Breast epithelium (tissue), 4 donors: ENCODE data around the gene ARF3. TPM values are rescaled to one million over a fixed set of nuclear protein-coding genes. Genes with fewer than 3 reads are reported as not detected.

Experiments used
- DNase-seq, 2 donors: peaks; one replicate each; pipeline ENCODE4 v3.0.0-alpha.2; 2019; ENCODE audit warnings: low spot score in 2 of 2
- H3K27ac ChIP-seq, 2 donors: fragments of 200-600 bp; sonication (generic) in 1 of 2; one replicate each; pipeline ENCODE4 v1.5.1; 2016 to 2019; ENCODE audit warnings: mild to moderate bottlenecking in 1 of 2
- H3K27me3 ChIP-seq, 2 donors: fragments of 200-600 bp; sonication (generic) in 1 of 2; one replicate each; pipeline versions ENCODE4 v1.5.1 to v1.6.0; 2017 to 2019; ENCODE audit warnings: control low read depth in 1 of 2, mild to moderate bottlenecking in 1 of 2
- H3K36me3 ChIP-seq: fragments of 200-600 bp; one replicate; pipeline ENCODE4 v1.5.1; 2019
- H3K4me1 ChIP-seq, 2 donors: fragments of 200-600 bp; sonication (generic); one replicate each; pipeline ENCODE4 v1.5.1; 2016 to 2019; ENCODE audit warnings: control low read depth in 1 of 2
- H3K4me3 ChIP-seq, 3 donors: fragments of 200-600 bp; sonication (generic); 1 replicate in 2 of 3; 2 replicates in 1 of 3; pipeline ENCODE4 v1.5.1; 2016 to 2019; ENCODE audit warnings: mild to moderate bottlenecking in 3 of 3, moderate library complexity in 2 of 3
- H3K9me3 ChIP-seq, 2 donors: fragments of 200-600 bp; sonication (generic) in 1 of 2; one replicate each; pipeline ENCODE4 v1.5.1; 2016 to 2019; ENCODE audit warnings: control low read depth in 1 of 2
- CTCF ChIP-seq, 3 donors: fragments of 450-650 bp; IDR thresholded peaks; one replicate each; pipeline ENCODE4 v1.5.1; 2016 to 2017; ENCODE audit warnings: antibody characterized with exemption in 3 of 3, mild to moderate bottlenecking in 3 of 3, moderate library complexity in 3 of 3
- POLR2A ChIP-seq: fragments of 450-650 bp; IDR thresholded peaks from one replicate; pipeline ENCODE4 v1.6.1; 2016; ENCODE audit warnings: antibody characterized with exemption, mild to moderate bottlenecking, moderate library complexity
- POLR2AphosphoS5 ChIP-seq, 3 donors: sonication (generic); formaldehyde crosslinking; IDR thresholded peaks; one replicate each; pipeline ENCODE4 v1.6.1; 2017; ENCODE audit warnings: antibody characterized with exemption in 3 of 3
- intact Hi-C: fragments of 100-400 bp; cut with DNase I; formaldehyde crosslinking; loops from one replicate; pipeline ENCODE4 v1.15.1; 2023; ENCODE audit warnings: low total_unique reads
- total RNA-seq, 3 donors: library from RNA; depleted of rRNA; stranded (reverse); fragments of >200 nt; gene quantifications; one replicate each; pipeline ENCODE4 v1.1.0, GENCODE V29; 2016

The ARF3 gene
- total RNA-seq, 3 donors from 2014 or later: 65.2 to 86.2 (median 75.2) TPM

GRCh38 chr12:48967991-48968390 is 10.7 kb upstream of the ARF3 start:
- Histone ChIP-seq H3K27me3 (peaks cover 12 to 38% of the 10 kb centered on the region in 2 donors), H3K4me1 (peaks cover 5 to 8% of the 10 kb centered on the region in 2 donors), H3K4me3 (no peak overlapping the region), H3K27ac (no peak overlapping the region), H3K9me3 (no peaks in the 10 kb centered on the region), H3K36me3 (no peaks in the 10 kb centered on the region)
- TF ChIP-seq CTCF (IDR thresholded peaks at IDR 0.05) (no peak), POLR2A (no peak), POLR2AphosphoS5 (IDR thresholded peaks at IDR 0.05) (no peak)
- intact Hi-C loops: no loop called here
- DNase-seq: no peak

GRCh38 chr12:48966177-48966895 is 9.0 kb upstream of the ARF3 start:
- no peak overlapping the region for H3K4me3 ChIP-seq
- TF ChIP-seq CTCF (IDR thresholded peaks at IDR 0.05) (no peak), POLR2AphosphoS5 (IDR thresholded peaks at IDR 0.05) (no peak), POLR2A (no peak)
- intact Hi-C loops: no loop called here
- H3K27me3 ChIP-seq: peaks cover 12 to 21% of the 10 kb centered on the region in 2 donors
- H3K4me1 ChIP-seq: peaks cover 5 to 8% of the 10 kb centered on the region in 2 donors
- H3K9me3 ChIP-seq: no peaks in the 10 kb centered on the region
- DNase-seq: no peak
- no peaks in the 10 kb centered on the region for H3K36me3 ChIP-seq
- H3K27ac ChIP-seq: no peak overlapping the region

DNA sequence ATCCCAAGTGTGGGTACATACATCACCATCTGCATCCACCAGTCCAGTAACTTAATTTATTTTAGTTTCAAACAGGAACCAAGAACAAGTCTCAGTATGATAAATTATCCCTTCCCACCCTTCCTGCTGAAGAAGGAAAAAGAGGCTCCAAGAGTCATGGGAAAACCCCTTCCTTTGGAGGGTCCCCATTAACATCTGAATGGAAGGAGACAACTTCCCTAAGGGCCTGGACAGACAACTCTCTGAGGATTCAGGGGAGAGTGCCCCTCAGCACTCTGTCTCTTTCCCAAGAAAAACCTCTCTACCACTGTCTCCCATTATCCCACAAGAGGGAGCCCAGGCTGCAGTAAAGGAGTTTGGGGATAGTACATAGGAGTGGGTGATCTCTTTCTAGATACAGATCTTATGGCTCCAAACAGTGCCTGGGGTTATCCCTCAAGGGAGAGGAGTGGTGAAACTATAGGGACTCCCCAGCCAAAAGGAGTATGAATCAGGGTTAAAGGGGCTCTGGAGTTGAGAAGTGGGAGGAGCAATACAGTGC is 8.1 kb upstream of the ARF3 start:
- peaks cover 5 to 7% of the 10 kb centered on the region in 2 donors for H3K4me1 ChIP-seq
- peaks cover 8 to 11% of the 10 kb centered on the region in 2 donors for H3K27me3 ChIP-seq
- TF ChIP-seq CTCF (IDR thresholded peaks at IDR 0.05) (no peak), POLR2AphosphoS5 (IDR thresholded peaks at IDR 0.05) (no peak), POLR2A (no peak)
- no peaks in the 10 kb centered on the region for H3K36me3 ChIP-seq
- no peaks in the 10 kb centered on the region for H3K9me3 ChIP-seq
- H3K27ac ChIP-seq: no peak overlapping the region
- no peak for DNase-seq
- no peak overlapping the region for H3K4me3 ChIP-seq
- intact Hi-C loops: no loop called here

- no peak overlapping the region for H3K4me3 ChIP-seq
- no peaks in the 10 kb centered on the region for H3K27me3 ChIP-seq
- no peaks in the 10 kb centered on the region for H3K4me1 ChIP-seq
- TF ChIP-seq CTCF (IDR thresholded peaks at IDR 0.05) (no peak), POLR2A (no peak), POLR2AphosphoS5 (IDR thresholded peaks at IDR 0.05) (no peak)
- no peaks in the 10 kb centered on the region for H3K9me3 ChIP-seq
- intact Hi-C loops: no loop called here
- no peaks in the 10 kb centered on the region for H3K36me3 ChIP-seq
- H3K27ac ChIP-seq: no peak overlapping the region
- DNase-seq: no peak
Observed at GRCh38 chr12:48961801-48962200, 4.5 kb upstream of the ARF3 start.

GRCh38 chr12:48961331-48961730 is 4.0 kb upstream of the ARF3 start:
- H3K9me3 ChIP-seq: no peaks in the 10 kb centered on the region
- intact Hi-C loops: no loop called here
- no peaks in the 10 kb centered on the region for H3K36me3 ChIP-seq
- TF ChIP-seq POLR2A (no peak), CTCF (IDR thresholded peaks at IDR 0.05) (no peak), POLR2AphosphoS5 (IDR thresholded peaks at IDR 0.05) (no peak)
- no peak overlapping the region for H3K4me3 ChIP-seq
- no peaks in the 10 kb centered on the region for H3K27me3 ChIP-seq
- H3K4me1 ChIP-seq: no peaks in the 10 kb centered on the region
- H3K27ac ChIP-seq: no peak overlapping the region
- no peak for DNase-seq
